ENCODE results near the gene TLCD1.
"Not testable (repeated sequence)": the region's sequence is repeated elsewhere in the genome, so short reads cannot be mapped to it uniquely, and the experiment has no call there.

Gene TLCD1

GRCh38 chr17:28725660-28726225, 290 bp downstream of the TLCD1 start:
- no peak for DNase-seq (ENCODE audit: low read depth)
- peak overlapping the region; percentile 81 for H3K4me3 ChIP-seq (ENCODE audit: low read depth, low read length)

GRCh38 chr17:28725166-28725659, 820 bp downstream of the TLCD1 start:
- peak overlapping the region; percentile 81 for H3K4me3 ChIP-seq (ENCODE audit: low read depth, low read length)
- no peak for DNase-seq (ENCODE audit: low read depth)
- no peak for TF ChIP-seq CTCF (IDR thresholded peaks at IDR 0.05; ENCODE audit: control insufficient read depth, extremely low read depth, insufficient read depth)

More at GRCh38 chr17:28725660-28726225, 290 bp downstream of the TLCD1 start:
- TF ChIP-seq CTCF (IDR thresholded peaks at IDR 0.05; ENCODE audit: control insufficient read depth, extremely low read depth, insufficient read depth) = no peak

- peak overlapping the region; percentile 81 for H3K4me3 ChIP-seq (ENCODE audit: low read depth, low read length)
- no peak for TF ChIP-seq CTCF (IDR thresholded peaks at IDR 0.05; ENCODE audit: control insufficient read depth, extremely low read depth, insufficient read depth)
- no peak for DNase-seq (ENCODE audit: low read depth)
These were observed 1.4 kb downstream of the TLCD1 start for GRCh38 chr17:28724500-28725165.

GRCh38 chr17:28723836-28724499, 2.1 kb downstream of the TLCD1 start:
- peak overlapping the region; percentile 81 for H3K4me3 ChIP-seq (ENCODE audit: low read depth, low read length)
- DNase-seq (ENCODE audit: low read depth) = peak; percentile 45

GRCh38 chr17:28723159-28723835, 2.7 kb downstream of the TLCD1 start:
- H3K4me3 ChIP-seq (ENCODE audit: low read depth, low read length) = no peak overlapping the region; the same call in 1 of the 2 replicates
- DNase-seq (ENCODE audit: low read depth) = no peak
- TF ChIP-seq CTCF (IDR thresholded peaks at IDR 0.05; ENCODE audit: control insufficient read depth, extremely low read depth, insufficient read depth) = no peak

GRCh38 chr17:28722417-28723158, 3.4 kb downstream of the TLCD1 start:
- DNase-seq (ENCODE audit: low read depth) = no peak
- H3K4me3 ChIP-seq (ENCODE audit: low read depth, low read length) = peak overlapping the region; percentile 100
- TF ChIP-seq CTCF (IDR thresholded peaks at IDR 0.05; ENCODE audit: control insufficient read depth, extremely low read depth, insufficient read depth) = no peak

GRCh38 chr17:28720997-28721329, 5.1 kb downstream of the TLCD1 start:
- DNase-seq (ENCODE audit: low read depth) = not testable (repeated sequence)
- H3K4me3 ChIP-seq (ENCODE audit: low read depth, low read length) = peak overlapping the region; percentile 100
